Left lung (tissue), 10 donors: ENCODE measurements around the gene CA10. TPM values are rescaled to one million over a fixed set of nuclear protein-coding genes. Genes with fewer than 3 reads are reported as not detected.

Source experiments
- ATAC-seq: fragments of 200-7000 bp; cut with Tn5 transposase; one replicate; pipeline ENCODE4 v1.9.1; 2020; ENCODE audit warnings: moderate library complexity
- DNase-seq, 4 donors: peaks; one replicate each; pipeline ENCODE4 v3.0.0-alpha.2; 2013 to 2020
- H3K27ac ChIP-seq, 2 donors: fragments of 200-600 bp; sonication (generic) in 1 of 2; one replicate each; pipeline versions ENCODE4 v1.5.0 to v1.8.0; 2020 to 2021
- H3K27me3 ChIP-seq, 2 donors: fragments of 200-600 bp; sonication (generic) in 1 of 2; one replicate each; pipeline versions ENCODE4 v1.5.0 to v1.8.0; 2020 to 2021
- H3K36me3 ChIP-seq, 2 donors: fragments of 200-600 bp; sonication (generic) in 1 of 2; one replicate each; pipeline versions ENCODE4 v1.5.0 to v1.8.0; 2020 to 2021
- H3K4me1 ChIP-seq, 2 donors: fragments of 200-600 bp; one replicate each; pipeline ENCODE4 v1.8.0; 2021
- H3K4me3 ChIP-seq, 2 donors: fragments of 200-600 bp; sonication (generic) in 1 of 2; one replicate each; pipeline versions ENCODE4 v1.5.0 to v1.8.0; 2020 to 2021; ENCODE audit warnings: mild to moderate bottlenecking in 1 of 2
- H3K9me3 ChIP-seq, 2 donors: fragments of 200-600 bp; sonication (generic) in 1 of 2; one replicate each; pipeline versions ENCODE4 v1.5.0 to v1.8.0; 2020 to 2021
- CTCF ChIP-seq, 2 donors: fragments of 200-600 bp; sonication (generic) in 1 of 2; IDR thresholded peaks; one replicate each; pipeline versions ENCODE4 v1.5.0 to v1.8.0; 2021; ENCODE audit warnings: antibody characterized with exemption in 2 of 2
- intact Hi-C, 2 donors: fragments of 100-400 bp; cut with DNase I; formaldehyde crosslinking; loops; one replicate each; pipeline versions ENCODE4 v1.11.2 to v1.14.2; 2022
- polyA plus RNA-seq, 6 donors: library from polyadenylated mRNA; unstranded; fragments of 120-200 nt; gene quantifications; one replicate each; pipeline ENCODE4 v1.2.1, GENCODE V29; 2013; ENCODE audit not compliant: insufficient read length in 6 of 6
- total RNA-seq, 2 donors: library from RNA; stranded (reverse); fragmentation: NEBNext Ultra II Directional; extraction: Animal tissue kit (Norgen Biotek cat#: 25700); gene quantifications; one replicate each; pipeline ENCODE4 v1.2.1, GENCODE V29; 2021
- donor health status: DM: no; HTN: yes; CAD: no.
- donor health status: DM: no; HTN: no; CAD: no.

Gene CA10
- total and polyA plus RNA-seq, 8 donors = 0.06 to 0.31 TPM; not detected in 6

- H3K27ac ChIP-seq = no peak overlapping the region
- no peak overlapping the region for H3K4me3 ChIP-seq
- no peaks in the 10 kb centered on the region for H3K4me1 ChIP-seq
- no peaks in the 10 kb centered on the region for H3K9me3 ChIP-seq
- ATAC-seq (no peak), DNase-seq (no peak)
- no peaks in the 10 kb centered on the region for H3K36me3 ChIP-seq
- intact Hi-C loops = no loop called here
- no peak for TF ChIP-seq CTCF (IDR thresholded peaks at IDR 0.05)
- no peaks in the 10 kb centered on the region for H3K27me3 ChIP-seq
Measured at GRCh38 chr17:51797150-51797549, 361.4 kb downstream of the CA10 start.

GRCh38 chr17:51796026-51796425 is 362.5 kb downstream of the CA10 start:
- DNase-seq = no peak
- Histone ChIP-seq H3K27me3 (no peaks in the 10 kb centered on the region), H3K4me3 (no peak overlapping the region), H3K27ac (no peak overlapping the region), H3K9me3 (no peaks in the 10 kb centered on the region), H3K36me3 (no peaks in the 10 kb centered on the region), H3K4me1 (no peaks in the 10 kb centered on the region)
- intact Hi-C loops = no loop called here
- TF ChIP-seq CTCF (IDR thresholded peaks at IDR 0.05) = no peak
- no peak for ATAC-seq

- no peak for ATAC-seq
- no peaks in the 10 kb centered on the region for H3K4me1 ChIP-seq
- no peak for DNase-seq
- no peaks in the 10 kb centered on the region for H3K27me3 ChIP-seq
- H3K27ac ChIP-seq = no peak overlapping the region
- no peaks in the 10 kb centered on the region for H3K9me3 ChIP-seq
- H3K36me3 ChIP-seq = no peaks in the 10 kb centered on the region
- intact Hi-C loops = no loop called here
- no peak for TF ChIP-seq CTCF (IDR thresholded peaks at IDR 0.05)
- no peak overlapping the region for H3K4me3 ChIP-seq
Measured at GRCh38 chr17:51795401-51795800, 363.1 kb downstream of the CA10 start.

GRCh38 chr17:51794466-51794865 is 364.0 kb downstream of the CA10 start:
- TF ChIP-seq CTCF (IDR thresholded peaks at IDR 0.05) = no peak
- Histone ChIP-seq H3K36me3 (no peaks in the 10 kb centered on the region), H3K4me3 (no peak overlapping the region), H3K27ac (no peak overlapping the region), H3K9me3 (no peaks in the 10 kb centered on the region), H3K4me1 (no peaks in the 10 kb centered on the region), H3K27me3 (no peaks in the 10 kb centered on the region)
- intact Hi-C loops = no loop called here
- ATAC-seq (no peak), DNase-seq (no peak)

- Histone ChIP-seq H3K27me3 (no peaks in the 10 kb centered on the region), H3K27ac (no peak overlapping the region), H3K4me1 (no peaks in the 10 kb centered on the region), H3K36me3 (no peaks in the 10 kb centered on the region), H3K4me3 (no peak overlapping the region), H3K9me3 (no peaks in the 10 kb centered on the region)
- ATAC-seq (no peak), DNase-seq (no peak)
- TF ChIP-seq CTCF (IDR thresholded peaks at IDR 0.05) = no peak
- intact Hi-C loops = no loop called here
Measured at GRCh38 chr17:51793686-51794085, 364.8 kb downstream of the CA10 start.
